Fibroblast of lung (primary cell): ENCODE measurements around the gene SREBF1. TPM values are rescaled to one million over a fixed set of nuclear protein-coding genes. Genes with fewer than 3 reads are reported as not detected.

ENCODE experiments used
- DNase-seq, 2 donors: peaks; one replicate each; pipeline versions ENCODE4 v3.0.0 to v3.0.0-alpha.2; 2010; ENCODE audit warnings: low read depth in 2 of 2
- H2AFZ ChIP-seq: 2 replicates; pipeline ENCODE4 v1.5.1; 2012; ENCODE audit warnings: low read length, control low read depth, inconsistent platforms
- H3K27ac ChIP-seq: 2 replicates; pipeline ENCODE4 v1.5.1; 2011; ENCODE audit warnings: low read length, control low read depth; ENCODE audit not compliant: insufficient read depth
- H3K27me3 ChIP-seq: 2 replicates; pipeline ENCODE4 v1.5.1; 2011; ENCODE audit warnings: mild to moderate bottlenecking, low read length; ENCODE audit not compliant: control insufficient read depth, insufficient read depth
- H3K36me3 ChIP-seq: 2 replicates; pipeline ENCODE4 v1.5.1; 2011; ENCODE audit warnings: low read length; ENCODE audit not compliant: control insufficient read depth, insufficient read depth
- H3K4me1 ChIP-seq: 2 replicates; pipeline ENCODE4 v1.5.1; 2011; ENCODE audit warnings: low read length; ENCODE audit not compliant: control insufficient read depth, insufficient read depth; ENCODE audit errors: extremely low read depth
- H3K4me2 ChIP-seq: 2 replicates; pipeline ENCODE4 v1.5.1; 2011; ENCODE audit warnings: low read length, control low read depth; ENCODE audit not compliant: insufficient read depth; ENCODE audit errors: extremely low read depth
- H3K4me3 ChIP-seq, 4 experiments: fragments of 200-600 bp in 1 of 4; sonication (generic) in 1 of 4; replicated peaks in 1 of 4; 2 replicates each; pipeline ENCODE4 v1.5.1; 2011 to 2016; ENCODE audit warnings: low read length in 4 of 4, low read depth in 3 of 4, mild to moderate bottlenecking in 3 of 4, control low read depth in 2 of 4, inconsistent platforms in 1 of 4, mixed read lengths in 1 of 4; ENCODE audit not compliant: insufficient read depth in 1 of 4; ENCODE audit errors: control extremely low read depth in 1 of 4
- H3K79me2 ChIP-seq: 2 replicates; pipeline ENCODE4 v1.5.1; 2012; ENCODE audit warnings: mild to moderate bottlenecking, low read length, inconsistent platforms; ENCODE audit not compliant: control insufficient read depth, insufficient read depth
- H3K9ac ChIP-seq: 2 replicates; pipeline ENCODE4 v1.5.1; 2011; ENCODE audit warnings: mild to moderate bottlenecking, low read length, control low read depth; ENCODE audit not compliant: insufficient read depth
- H3K9me3 ChIP-seq: 2 replicates; pipeline ENCODE4 v1.5.1; 2012; ENCODE audit warnings: low read depth, low read length; ENCODE audit not compliant: control insufficient read depth, insufficient read depth
- H4K20me1 ChIP-seq: 2 replicates; pipeline ENCODE4 v1.5.1; 2011; ENCODE audit warnings: low read length; ENCODE audit not compliant: control insufficient read depth, insufficient read depth; ENCODE audit errors: extremely low read depth
- EZH2 ChIP-seq: IDR thresholded peaks from 2 replicates; pipeline ENCODE4 v1.5.1; 2012; ENCODE audit warnings: low read length, control low read depth, mild to moderate bottlenecking; ENCODE audit errors: missing control alignments
- polyA plus RNA-seq, 2 donors: library from polyadenylated mRNA; depleted of rRNA in 1 of 2; stranded (reverse) in 1 of 2; unstranded in 1 of 2; fragments of >200 nt; gene quantifications; 2 replicates each; pipeline ENCODE4 v1.2.1, GENCODE V29; 2011 to 2012; ENCODE audit warnings: missing spikeins in 1 of 2
- total RNA-seq: library from RNA; depleted of rRNA; stranded (reverse); fragments of >200 nt; gene quantifications from 2 replicates; pipeline ENCODE4 v1.2.1, GENCODE V29; 2014
- TF ChIP-seq, protein P1 (sequence below), 2 donors: IDR thresholded peaks in 1 of 2; conservative IDR thresholded peaks in 1 of 2; 1 replicate in 1 of 2; 2 replicates in 1 of 2; pipeline ENCODE4 v1.5.1; 2011 to 2012; ENCODE audit warnings: low read length in 2 of 2, control low read depth in 1 of 2, inconsistent platforms in 1 of 2, low read depth in 1 of 2, mild to moderate bottlenecking in 1 of 2

The SREBF1 gene
- total and polyA plus RNA-seq, 2 donors (not counting 1 experiment from before 2014, with no cell fraction given): 29.7 to 77.6 TPM

GRCh38 chr17:17883801-17884200, 47.0 kb upstream of the SREBF1 start:
- no peak overlapping the region for H3K4me2 ChIP-seq
- no peaks in the 10 kb centered on the region for H4K20me1 ChIP-seq
- H3K9me3 ChIP-seq: no peaks in the 10 kb centered on the region
- H3K79me2 ChIP-seq: no peaks in the 10 kb centered on the region
- no peak overlapping the region for H3K27ac ChIP-seq
- H3K4me3 ChIP-seq: no peak overlapping the region
- no peak for TF ChIP-seq EZH2
- TF ChIP-seq, protein P1, sequence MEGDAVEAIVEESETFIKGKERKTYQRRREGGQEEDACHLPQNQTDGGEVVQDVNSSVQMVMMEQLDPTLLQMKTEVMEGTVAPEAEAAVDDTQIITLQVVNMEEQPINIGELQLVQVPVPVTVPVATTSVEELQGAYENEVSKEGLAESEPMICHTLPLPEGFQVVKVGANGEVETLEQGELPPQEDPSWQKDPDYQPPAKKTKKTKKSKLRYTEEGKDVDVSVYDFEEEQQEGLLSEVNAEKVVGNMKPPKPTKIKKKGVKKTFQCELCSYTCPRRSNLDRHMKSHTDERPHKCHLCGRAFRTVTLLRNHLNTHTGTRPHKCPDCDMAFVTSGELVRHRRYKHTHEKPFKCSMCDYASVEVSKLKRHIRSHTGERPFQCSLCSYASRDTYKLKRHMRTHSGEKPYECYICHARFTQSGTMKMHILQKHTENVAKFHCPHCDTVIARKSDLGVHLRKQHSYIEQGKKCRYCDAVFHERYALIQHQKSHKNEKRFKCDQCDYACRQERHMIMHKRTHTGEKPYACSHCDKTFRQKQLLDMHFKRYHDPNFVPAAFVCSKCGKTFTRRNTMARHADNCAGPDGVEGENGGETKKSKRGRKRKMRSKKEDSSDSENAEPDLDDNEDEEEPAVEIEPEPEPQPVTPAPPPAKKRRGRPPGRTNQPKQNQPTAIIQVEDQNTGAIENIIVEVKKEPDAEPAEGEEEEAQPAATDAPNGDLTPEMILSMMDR (conservative IDR thresholded peaks at IDR 0.05 in 1 of 2, IDR thresholded peaks at IDR 0.05 in 1 of 2; ENCODE audit: low read depth in 1 of 2, low read length in 2 of 2): no peak
- no peak overlapping the region for H2AFZ ChIP-seq
- H3K4me1 ChIP-seq: no peaks in the 10 kb centered on the region
- H3K9ac ChIP-seq: no peak overlapping the region
- peaks cover 12% of the 10 kb centered on the region for H3K36me3 ChIP-seq
- no peak for DNase-seq
- no peaks in the 10 kb centered on the region for H3K27me3 ChIP-seq

DNA sequence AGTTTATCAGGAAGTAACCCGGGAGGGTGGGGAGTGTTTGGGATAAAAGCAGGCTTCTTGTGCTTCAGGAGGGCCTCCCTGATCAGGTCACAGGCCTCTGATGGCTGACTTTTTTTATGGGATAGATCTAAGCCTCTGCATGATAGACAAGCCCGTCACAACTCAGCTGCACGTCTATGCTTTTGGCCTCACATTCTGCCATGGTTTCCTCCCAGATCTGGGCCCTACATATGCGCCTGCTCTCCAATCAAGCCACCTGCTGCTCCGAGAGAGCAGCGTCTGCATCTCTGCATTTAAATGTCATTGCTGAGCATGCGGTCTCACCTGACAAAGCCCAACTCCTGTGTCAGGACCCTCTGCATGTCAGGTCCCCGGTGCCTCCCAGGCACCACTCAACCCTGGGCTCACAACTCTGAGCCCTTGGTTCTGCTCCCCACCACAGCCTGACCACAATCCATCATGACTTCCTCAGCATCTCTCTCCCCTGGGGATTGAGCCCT, 45.3 kb upstream of the SREBF1 start:
- no peak overlapping the region for H3K4me2 ChIP-seq
- no peak overlapping the region for H3K4me3 ChIP-seq
- H2AFZ ChIP-seq: no peak overlapping the region
- H3K36me3 ChIP-seq: peaks cover 17% of the 10 kb centered on the region
- H3K9me3 ChIP-seq: no peaks in the 10 kb centered on the region
- no peaks in the 10 kb centered on the region for H3K79me2 ChIP-seq
- H4K20me1 ChIP-seq: no peaks in the 10 kb centered on the region
- H3K27me3 ChIP-seq: no peaks in the 10 kb centered on the region
- TF ChIP-seq EZH2: no peak
- TF ChIP-seq, protein P1 (conservative IDR thresholded peaks at IDR 0.05 in 1 of 2, IDR thresholded peaks at IDR 0.05 in 1 of 2; ENCODE audit: low read depth in 1 of 2, low read length in 2 of 2): no peak
- no peak overlapping the region for H3K9ac ChIP-seq
- no peak for DNase-seq
- H3K27ac ChIP-seq: no peak overlapping the region
- peaks cover 14% of the 10 kb centered on the region for H3K4me1 ChIP-seq

DNA sequence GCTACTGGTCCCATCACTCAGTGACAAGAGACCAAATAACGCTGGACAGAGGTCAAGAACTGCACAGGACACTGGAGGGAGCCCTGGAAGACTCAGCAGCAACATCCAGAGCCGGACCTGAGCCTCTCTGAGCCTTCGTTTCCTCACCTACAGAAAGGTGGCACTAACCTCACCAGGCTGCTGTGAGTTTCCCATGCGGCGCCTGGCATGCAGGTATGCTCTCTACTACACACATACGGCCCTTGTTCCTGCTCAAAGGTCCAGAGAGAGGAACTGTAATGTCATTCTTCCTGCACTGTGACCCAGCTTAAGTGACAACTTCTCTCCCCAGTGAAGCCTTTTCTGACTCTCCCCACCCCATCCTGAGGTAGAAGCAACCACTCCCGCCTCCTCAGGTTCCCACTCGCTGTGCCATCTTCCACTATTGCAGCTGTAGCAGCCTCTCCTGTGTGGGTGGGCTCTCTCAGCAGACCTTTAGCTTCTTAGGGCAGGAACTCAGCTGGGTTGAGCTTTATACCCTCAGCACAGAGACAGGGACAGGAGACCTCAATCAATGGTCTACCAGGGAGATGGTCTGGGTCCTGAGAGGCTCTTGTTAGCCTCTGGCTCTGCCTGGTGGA, 43.9 kb upstream of the SREBF1 start:
- Histone ChIP-seq H3K27ac (no peak overlapping the region), H3K36me3 (peaks cover 17% of the 10 kb centered on the region), H3K4me1 (peaks cover 20% of the 10 kb centered on the region), H4K20me1 (no peaks in the 10 kb centered on the region), H3K27me3 (no peaks in the 10 kb centered on the region), H3K9me3 (no peaks in the 10 kb centered on the region), H3K4me2 (no peak overlapping the region), H3K79me2 (no peaks in the 10 kb centered on the region), H2AFZ (no peak overlapping the region), H3K4me3 (no peak overlapping the region), H3K9ac (no peak overlapping the region)
- DNase-seq: no peak
- TF ChIP-seq EZH2: no peak
- TF ChIP-seq, protein P1 (conservative IDR thresholded peaks at IDR 0.05 in 1 of 2, IDR thresholded peaks at IDR 0.05 in 1 of 2; ENCODE audit: low read depth in 1 of 2, low read length in 2 of 2): no peak
